Right lobe of liver (tissue), 4 donors: ENCODE results near the gene SH3BP4.

Experiments used
- POLR2A ChIP-seq: fragments of 450-650 bp; IDR thresholded peaks from one replicate; pipeline ENCODE4 v1.6.1; 2017; ENCODE audit warnings: antibody characterized with exemption, mild to moderate bottlenecking
- TF ChIP-seq, protein P1 (sequence below), 4 donors: fragments of 200-600 bp in 3 of 4; fragments of 450-650 bp in 1 of 4; IDR thresholded peaks; one replicate each; pipeline versions ENCODE4 v1.5.1 to v1.8.0; 2016 to 2022; ENCODE audit warnings: antibody characterized with exemption in 4 of 4, mild to moderate bottlenecking in 2 of 4
- donor health status: DM: no; HTN: no; CAD: no.
- donor health status: DM: no; HTN: no; CAD: no.
- donor health status: DM: no; HTN: yes; CAD: no.

DNA sequence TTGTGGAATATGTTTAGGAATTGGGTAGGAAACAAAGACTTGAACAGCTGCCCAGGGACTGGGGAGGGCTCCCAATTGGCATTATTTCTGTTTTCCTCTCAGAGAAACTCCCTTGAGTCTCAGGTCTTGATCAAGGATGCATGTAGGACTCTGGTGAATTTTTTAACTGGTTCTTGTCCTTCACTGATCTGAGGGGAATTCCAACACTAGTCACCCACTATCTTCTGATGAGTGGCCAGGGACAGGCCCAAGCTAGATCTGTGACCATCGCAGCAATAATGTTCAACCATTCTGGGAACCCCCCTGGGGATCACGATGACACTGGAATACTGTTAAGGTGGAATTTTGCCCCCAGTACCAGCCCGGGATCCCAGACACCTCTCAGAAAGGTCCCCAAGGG, 132.0 kb downstream of the SH3BP4 start:
- TF ChIP-seq, protein P1, sequence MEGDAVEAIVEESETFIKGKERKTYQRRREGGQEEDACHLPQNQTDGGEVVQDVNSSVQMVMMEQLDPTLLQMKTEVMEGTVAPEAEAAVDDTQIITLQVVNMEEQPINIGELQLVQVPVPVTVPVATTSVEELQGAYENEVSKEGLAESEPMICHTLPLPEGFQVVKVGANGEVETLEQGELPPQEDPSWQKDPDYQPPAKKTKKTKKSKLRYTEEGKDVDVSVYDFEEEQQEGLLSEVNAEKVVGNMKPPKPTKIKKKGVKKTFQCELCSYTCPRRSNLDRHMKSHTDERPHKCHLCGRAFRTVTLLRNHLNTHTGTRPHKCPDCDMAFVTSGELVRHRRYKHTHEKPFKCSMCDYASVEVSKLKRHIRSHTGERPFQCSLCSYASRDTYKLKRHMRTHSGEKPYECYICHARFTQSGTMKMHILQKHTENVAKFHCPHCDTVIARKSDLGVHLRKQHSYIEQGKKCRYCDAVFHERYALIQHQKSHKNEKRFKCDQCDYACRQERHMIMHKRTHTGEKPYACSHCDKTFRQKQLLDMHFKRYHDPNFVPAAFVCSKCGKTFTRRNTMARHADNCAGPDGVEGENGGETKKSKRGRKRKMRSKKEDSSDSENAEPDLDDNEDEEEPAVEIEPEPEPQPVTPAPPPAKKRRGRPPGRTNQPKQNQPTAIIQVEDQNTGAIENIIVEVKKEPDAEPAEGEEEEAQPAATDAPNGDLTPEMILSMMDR (IDR thresholded peaks at IDR 0.05): no peak
- no peak for TF ChIP-seq POLR2A
